GM23248 (cell line): ENCODE measurements around the gene MOB3C.

Experiments used
- EZH2 ChIP-seq: fragments of 200-600 bp; sonication (generic); IDR thresholded peaks from 2 replicates; pipeline ENCODE4 v1.6.1; 2018; ENCODE audit warnings: antibody characterized with exemption, mild to moderate bottlenecking; ENCODE audit not compliant: insufficient read depth, poor library complexity, severe bottlenecking
- EZH2phosphoT487 ChIP-seq: fragments of 200-600 bp; sonication (generic); IDR thresholded peaks from 2 replicates; pipeline ENCODE4 v1.6.1; 2018; ENCODE audit warnings: antibody characterized with exemption, moderate library complexity, mild to moderate bottlenecking, low read depth; ENCODE audit not compliant: insufficient read depth

DNA sequence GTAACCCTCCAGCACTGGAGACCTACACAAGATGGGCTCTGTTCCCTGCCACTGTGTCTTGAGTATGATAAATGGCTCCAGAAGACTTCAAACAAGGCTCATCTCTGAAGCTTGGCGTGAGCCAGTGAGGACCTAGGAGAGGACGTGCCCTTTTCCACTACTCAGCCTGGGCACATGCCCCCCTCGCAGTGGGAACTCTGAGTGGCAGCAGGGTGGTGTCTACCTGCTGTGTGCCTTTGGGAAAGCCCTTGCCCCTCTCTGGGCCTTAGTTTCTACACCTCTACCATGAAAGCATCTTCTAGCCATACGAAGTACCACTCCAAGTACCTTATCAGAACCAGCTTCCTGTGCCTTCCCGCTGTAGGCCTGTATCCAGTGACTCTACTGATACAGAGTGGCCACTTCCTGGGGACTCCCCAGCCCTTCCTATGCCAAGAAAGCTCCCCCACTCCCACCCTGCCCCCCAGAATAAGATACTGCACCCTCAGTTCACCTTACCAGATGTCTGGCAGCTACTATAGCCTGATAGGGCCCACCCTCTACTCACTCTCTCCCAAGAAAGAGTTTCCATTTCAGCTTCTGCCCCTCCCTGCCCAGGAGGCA, 3.1 kb upstream of the MOB3C start:
- TF ChIP-seq EZH2phosphoT487 (no peak), EZH2 (no peak)
